Hematopoietic multipotent progenitor cell treated with erythropoietin and hydrocortisone succinate and interleukin-3 and kit ligand, for 15 days (in vitro differentiated cells): ENCODE measurements around the gene ZNF841.
"Not testable (repeated sequence)": the region's sequence is repeated elsewhere in the genome, so short reads cannot be mapped to it uniquely, and the experiment has no call there.

Source experiments
- DNase-seq: peaks from one replicate; pipeline ENCODE4 v3.0.0-alpha.2; 2015; ENCODE audit warnings: low spot score

ZNF841 gene

GRCh38 chr19:52066258-52066863, 29.2 kb downstream of the ZNF841 start:
- DNase-seq = no peak

- no peak for DNase-seq
Measured at GRCh38 chr19:52065399-52065798, 30.2 kb downstream of the ZNF841 start.

GRCh38 chr19:52056480-52056879, 39.1 kb downstream of the ZNF841 start:
- DNase-seq = not testable (repeated sequence)

- DNase-seq = not testable (repeated sequence)
Measured at GRCh38 chr19:52051736-52052135, 43.8 kb downstream of the ZNF841 start.

GRCh38 chr19:52048555-52049501, 46.7 kb downstream of the ZNF841 start, which contains the start of gene ZNF432:
Gene ZNF432 (minus strand): TSS chr19:52048838. CDS start chr19:52046868, 1,970 bp downstream.
- DNase-seq = peak; percentile 74

- no peak for DNase-seq
Measured at GRCh38 chr19:52039169-52039568, 56.4 kb downstream of the ZNF841 start.

- no peak for DNase-seq
Measured at GRCh38 chr19:52034051-52034728, 61.4 kb downstream of the ZNF841 start.

- DNase-seq = no peak
Measured at GRCh38 chr19:52028780-52029123, 66.8 kb downstream of the ZNF841 start.

GRCh38 chr19:52028027-52028779, 67.4 kb downstream of the ZNF841 start, which contains the start of gene ZNF614:
Gene ZNF614 (minus strand): TSS chr19:52028379. CDS start chr19:52025745, 2,634 bp downstream.
- peak; percentile 73 for DNase-seq

- not testable (repeated sequence) for DNase-seq
Measured at GRCh38 chr19:52026255-52026990, 69.1 kb downstream of the ZNF841 start.

GRCh38 chr19:52024478-52024877, 71.1 kb downstream of the ZNF841 start:
- not testable (repeated sequence) for DNase-seq

- DNase-seq = no peak
Measured at GRCh38 chr19:52022193-52022592, 73.4 kb downstream of the ZNF841 start.

GRCh38 chr19:52020506-52020905, 75.1 kb downstream of the ZNF841 start:
- no peak for DNase-seq
